ENCODE results near the gene CD80.

Gene CD80

DNA sequence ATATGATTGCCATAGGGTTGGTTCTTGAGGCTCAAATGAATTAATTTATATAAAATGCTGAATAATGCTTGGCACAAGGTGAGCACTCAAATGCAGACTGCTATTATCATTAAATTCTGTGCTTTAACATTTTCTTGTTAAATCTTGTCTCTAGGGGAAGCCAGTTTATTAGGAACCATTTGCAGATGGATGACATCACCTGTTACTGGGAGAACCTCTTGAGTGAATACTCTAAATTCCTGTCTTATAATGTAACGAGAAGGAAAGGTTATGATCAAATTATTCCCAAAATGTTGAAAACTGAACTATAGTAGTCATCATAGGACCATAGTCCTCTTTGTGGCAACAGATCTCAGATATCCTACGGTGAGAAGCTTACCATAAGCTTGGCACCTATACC, 67.3 kb downstream of the CD80 start:
- DNase-seq = no peak

DNA sequence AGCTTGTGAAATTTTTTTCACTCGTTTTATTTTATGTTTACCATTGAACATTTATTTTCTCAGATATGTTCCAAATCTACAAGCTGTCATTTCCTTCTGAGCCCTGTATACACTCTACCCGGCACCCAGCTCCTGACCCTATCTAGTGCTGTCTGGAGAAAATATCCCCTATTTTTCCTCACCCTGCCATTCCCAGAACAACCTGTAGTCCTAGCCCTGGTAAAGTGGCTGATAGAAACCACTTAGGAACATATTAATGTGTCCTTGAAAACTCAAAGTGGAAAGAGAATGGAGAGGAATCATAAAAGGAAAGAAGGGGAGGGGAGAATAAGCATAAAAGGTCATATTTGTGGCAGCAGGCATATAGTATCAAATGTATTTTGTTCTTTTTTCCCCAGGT, 69.3 kb downstream of the CD80 start:
- DNase-seq = no peak

DNA sequence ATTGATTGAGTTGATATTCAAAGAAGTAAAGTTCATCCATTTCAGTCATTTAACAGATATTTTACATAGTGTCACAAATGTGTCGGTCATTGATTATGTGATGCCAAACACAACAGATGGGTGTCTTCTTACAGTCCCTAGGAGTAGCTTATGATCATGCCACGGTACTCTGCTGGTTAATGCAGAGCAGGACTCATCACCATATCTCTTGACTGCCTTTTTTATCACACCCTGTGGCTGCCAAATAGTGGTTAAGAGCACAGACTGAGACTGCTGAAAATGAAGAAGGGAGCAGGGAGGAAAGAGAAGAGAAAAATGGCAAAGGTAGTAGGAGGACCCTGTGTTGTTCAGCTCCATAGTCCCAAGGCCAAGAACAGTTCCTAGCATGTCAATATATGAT, 73.9 kb downstream of the CD80 start:
- no peak for DNase-seq

- no peak for DNase-seq
Measured at GRCh38 chr3:119483101-119483500, 76.3 kb downstream of the CD80 start.

DNA sequence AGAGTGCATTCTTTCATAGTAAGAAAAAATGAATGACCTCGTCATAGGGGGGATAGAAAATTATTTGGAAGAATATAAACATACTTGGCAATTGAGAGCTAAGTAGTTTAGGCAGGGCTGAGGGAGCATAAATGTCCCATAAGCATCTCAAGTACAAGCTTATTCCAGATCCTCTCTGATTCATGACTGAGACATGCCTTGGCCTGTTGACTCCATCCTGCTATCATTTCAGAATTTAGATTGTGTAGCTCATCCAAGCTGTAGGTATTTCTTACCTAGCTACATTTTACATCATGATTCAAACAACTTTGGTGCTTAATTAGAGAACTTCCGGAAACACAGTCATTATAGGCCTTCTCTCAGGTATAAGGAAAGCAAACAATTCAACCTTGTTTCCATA, 78.3 kb downstream of the CD80 start:
- DNase-seq = no peak
